Parathyroid adenoma (tissue), 2 donors: ENCODE data around the gene PTGIR.
A peak's percentile ranks its signal among the peaks of the same experiment; 100 is the strongest.

ENCODE experiments used
- H2AFZ ChIP-seq: fragments of 300-600 bp; sonication (generic); one replicate; pipeline ENCODE4 v1.7.0; 2017; ENCODE audit warnings: antibody characterized with exemption, mild to moderate bottlenecking
- H3K27ac ChIP-seq: fragments of 300-600 bp; sonication (generic); one replicate; pipeline ENCODE4 v1.7.0; 2017
- H3K27me3 ChIP-seq: fragments of 300-600 bp; sonication (generic); one replicate; pipeline ENCODE4 v1.7.0; 2017; ENCODE audit warnings: low read length; ENCODE audit not compliant: control insufficient read depth, insufficient read depth
- H3K36me3 ChIP-seq: fragments of 300-600 bp; sonication (generic); one replicate; pipeline ENCODE4 v1.7.0; 2017; ENCODE audit warnings: low read length; ENCODE audit not compliant: control insufficient read depth, insufficient read depth
- H3K4me1 ChIP-seq: fragments of 300-600 bp; sonication (generic); one replicate; pipeline ENCODE4 v1.7.0; 2017; ENCODE audit warnings: control low read depth
- H3K4me2 ChIP-seq: fragments of 300-600 bp; sonication (generic); one replicate; pipeline ENCODE4 v1.7.0; 2017; ENCODE audit warnings: low read length
- H3K4me3 ChIP-seq: fragments of 300-600 bp; sonication (generic); one replicate; pipeline ENCODE4 v1.7.0; 2017; ENCODE audit warnings: low read depth, low read length
- H3K79me2 ChIP-seq: fragments of 300-600 bp; sonication (generic); one replicate; pipeline ENCODE4 v1.7.0; 2017; ENCODE audit warnings: control low read depth
- H3K9ac ChIP-seq: fragments of 300-600 bp; sonication (generic); one replicate; pipeline ENCODE4 v1.7.0; 2017; ENCODE audit warnings: mild to moderate bottlenecking
- H3K9me3 ChIP-seq: fragments of 300-600 bp; sonication (generic); one replicate; pipeline ENCODE4 v1.7.0; 2017; ENCODE audit warnings: low read length; ENCODE audit not compliant: control insufficient read depth
- CTCF ChIP-seq: fragments of 300-600 bp; sonication (generic); IDR thresholded peaks from one replicate; pipeline ENCODE4 v1.7.0; 2017; ENCODE audit warnings: antibody characterized with exemption, mild to moderate bottlenecking
- donor health status: primary hyperparathyroidism.

Gene PTGIR

GRCh38 chr19:46622118-46622446, 2.8 kb downstream of the PTGIR start:
- Histone ChIP-seq H3K9me3 (no peaks in the 10 kb centered on the region), H3K4me2 (no peak overlapping the region), H3K27me3 (no peaks in the 10 kb centered on the region), H3K9ac (no peak overlapping the region), H3K36me3 (no peaks in the 10 kb centered on the region), H3K4me1 (no peaks in the 10 kb centered on the region), H3K79me2 (no peaks in the 10 kb centered on the region), H3K4me3 (no peak overlapping the region), H3K27ac (no peak overlapping the region), H2AFZ (no peak overlapping the region)
- no peak for TF ChIP-seq CTCF

- no peak for TF ChIP-seq CTCF
- H3K9ac ChIP-seq: no peak overlapping the region
- H3K4me3 ChIP-seq: no peak overlapping the region
- no peaks in the 10 kb centered on the region for H3K36me3 ChIP-seq
- no peaks in the 10 kb centered on the region for H3K27me3 ChIP-seq
- no peaks in the 10 kb centered on the region for H3K79me2 ChIP-seq
- no peaks in the 10 kb centered on the region for H3K9me3 ChIP-seq
- H3K4me2 ChIP-seq: no peak overlapping the region
- no peak overlapping the region for H2AFZ ChIP-seq
- no peak overlapping the region for H3K27ac ChIP-seq
- no peaks in the 10 kb centered on the region for H3K4me1 ChIP-seq
Observed at GRCh38 chr19:46621191-46622117, 3.4 kb downstream of the PTGIR start.

GRCh38 chr19:46620716-46621115, 4.2 kb downstream of the PTGIR start:
- no peaks in the 10 kb centered on the region for H3K9me3 ChIP-seq
- H3K79me2 ChIP-seq: no peaks in the 10 kb centered on the region
- H3K9ac ChIP-seq: no peak overlapping the region
- no peak overlapping the region for H3K4me3 ChIP-seq
- no peak overlapping the region for H3K4me2 ChIP-seq
- no peak overlapping the region for H3K27ac ChIP-seq
- TF ChIP-seq CTCF: no peak
- H3K27me3 ChIP-seq: no peaks in the 10 kb centered on the region
- H3K4me1 ChIP-seq: no peaks in the 10 kb centered on the region
- H2AFZ ChIP-seq: no peak overlapping the region
- H3K36me3 ChIP-seq: no peaks in the 10 kb centered on the region

- Histone ChIP-seq H3K27ac (no peak overlapping the region), H3K4me2 (no peak overlapping the region), H3K9ac (no peak overlapping the region), H3K79me2 (no peaks in the 10 kb centered on the region), H3K4me3 (no peak overlapping the region), H3K36me3 (no peaks in the 10 kb centered on the region), H3K27me3 (no peaks in the 10 kb centered on the region), H2AFZ (no peak overlapping the region), H3K9me3 (no peaks in the 10 kb centered on the region), H3K4me1 (no peaks in the 10 kb centered on the region)
- no peak for TF ChIP-seq CTCF
Observed at GRCh38 chr19:46620267-46620666, 4.6 kb downstream of the PTGIR start.

GRCh38 chr19:46618670-46619231, 6.1 kb downstream of the PTGIR start:
- H3K4me3 ChIP-seq: no peak overlapping the region

More at GRCh38 chr19:46618670-46619231, 6.1 kb downstream of the PTGIR start:
- H3K27me3 ChIP-seq: no peaks in the 10 kb centered on the region
- H3K27ac ChIP-seq: no peak overlapping the region
- H3K36me3 ChIP-seq: no peaks in the 10 kb centered on the region
- H3K4me2 ChIP-seq: no peak overlapping the region
- peak overlapping the region; percentile 56 for H2AFZ ChIP-seq
- no peak for TF ChIP-seq CTCF
- H3K4me1 ChIP-seq: no peaks in the 10 kb centered on the region
- no peaks in the 10 kb centered on the region for H3K79me2 ChIP-seq
- no peaks in the 10 kb centered on the region for H3K9me3 ChIP-seq
- H3K9ac ChIP-seq: no peak overlapping the region
